ENCODE data around the gene WHAMM. TPM values are rescaled to one million over a fixed set of nuclear protein-coding genes. Genes with fewer than 3 reads are reported as not detected.
"Not testable (repeated sequence)": the region's sequence is repeated elsewhere in the genome, so short reads cannot be mapped to it uniquely, and the experiment has no call there.

The WHAMM gene
- 2.3 and 3.0 TPM in 2 replicates for total RNA-seq (2014; rRNA removed; shearing (Covaris generic))
- polyA plus RNA-seq (2016; fragmentation: Nextera tagmentation; extraction: Ambion mirVana), result 3.4 and 3.6 TPM in 2 replicates

GRCh38 chr15:82809308-82810060 is at the start of gene WHAMM:
WHAMM (plus strand) TSS chr15:82809628; CDS start chr15:82809727, 99 bp downstream.
- WGBS, 2 experiments (ENCODE audit: low coverage in 1 of 2, low lambda C conversion rate in 2 of 2, missing lambda C conversion rate in 2 of 2), result 1% methylated on average over 40 to 57 of the region's 67 CpGs
- H3F3A ChIP-seq (ENCODE audit: insufficient read depth), result peaks cover 29% of the 10 kb centered on the region
- TF ChIP-seq EZH2 (IDR thresholded peaks at IDR 0.05; ENCODE audit: insufficient read depth, poor library complexity, severe bottlenecking), result no peak
- no peak for TF ChIP-seq EZH2phosphoT487 (IDR thresholded peaks at IDR 0.05; ENCODE audit: insufficient read depth, low read depth)
- peak within 1 kb of the TSS; percentile 91 for H3K4me3 ChIP-seq
- peaks cover 13% of the 10 kb centered on the region; the same call in 1 of the 2 replicates for H3K36me3 ChIP-seq (ENCODE audit: low read depth)
- peak within 1 kb of the TSS; percentile 97 for H3K9ac ChIP-seq
- peak within 1 kb of the TSS; percentile 95 for H3K27ac ChIP-seq
- H4K20me1 ChIP-seq (ENCODE audit: insufficient read depth), result no peaks in the 10 kb centered on the region
- peaks cover 45% of the 10 kb centered on the region for H3K79me2 ChIP-seq (ENCODE audit: insufficient read depth)
- H3K4me1 ChIP-seq (ENCODE audit: insufficient read depth), result 0 out of 2 replicates have a peak, but pooled peaks cover 20% of the 10 kb centered on the region
- in situ Hi-C loops (cut with MboI), result no loop called here
- H3K27me3 ChIP-seq (replicated peaks; ENCODE audit: insufficient read depth), result no peaks in the 10 kb centered on the region
- H3K9me3 ChIP-seq (ENCODE audit: low read depth), result no peaks in the 10 kb centered on the region
- DNase-seq, result peak; percentile 99
- H3K9me2 ChIP-seq (ENCODE audit: insufficient read depth), result no peaks in the 10 kb centered on the region
- H2AFZ ChIP-seq, result peak within 1 kb of the TSS; percentile 79
- H3K4me2 ChIP-seq (ENCODE audit: unreplicated experiment), result peak within 1 kb of the TSS; percentile 89

GRCh38 chr15:82763361-82764116 is 45.9 kb upstream of the WHAMM start:
- WGBS, 2 experiments (ENCODE audit: low coverage in 1 of 2, low lambda C conversion rate in 2 of 2, missing lambda C conversion rate in 2 of 2), result 96 to 97% methylated on average over 7 of the region's 7 CpGs
- Histone ChIP-seq H3K4me1 (ENCODE audit: insufficient read depth) (no peaks in the 10 kb centered on the region), H3K79me2 (ENCODE audit: insufficient read depth) (peaks cover 8% of the 10 kb centered on the region; the same call in 1 of the 2 replicates), H3K9me2 (ENCODE audit: insufficient read depth) (no peaks in the 10 kb centered on the region), H2AFZ (no peak overlapping the region), H3F3A (ENCODE audit: insufficient read depth) (no peaks in the 10 kb centered on the region), H3K36me3 (ENCODE audit: low read depth) (no peaks in the 10 kb centered on the region), H3K4me3 (no peak overlapping the region), H3K9me3 (ENCODE audit: low read depth) (no peaks in the 10 kb centered on the region), H3K27me3 (replicated peaks; ENCODE audit: insufficient read depth) (no peaks in the 10 kb centered on the region), H4K20me1 (ENCODE audit: insufficient read depth) (no peaks in the 10 kb centered on the region; the same call in 1 of the 2 replicates), H3K4me2 (ENCODE audit: unreplicated experiment) (no peak overlapping the region), H3K9ac (no peak overlapping the region), H3K27ac (no peak overlapping the region)
- TF ChIP-seq EZH2phosphoT487 (IDR thresholded peaks at IDR 0.05; ENCODE audit: insufficient read depth, low read depth) (no peak), EZH2 (IDR thresholded peaks at IDR 0.05; ENCODE audit: insufficient read depth, poor library complexity, severe bottlenecking) (no peak)
- DNase-seq, result no peak
- in situ Hi-C loops (cut with MboI), result no loop called here

DNA sequence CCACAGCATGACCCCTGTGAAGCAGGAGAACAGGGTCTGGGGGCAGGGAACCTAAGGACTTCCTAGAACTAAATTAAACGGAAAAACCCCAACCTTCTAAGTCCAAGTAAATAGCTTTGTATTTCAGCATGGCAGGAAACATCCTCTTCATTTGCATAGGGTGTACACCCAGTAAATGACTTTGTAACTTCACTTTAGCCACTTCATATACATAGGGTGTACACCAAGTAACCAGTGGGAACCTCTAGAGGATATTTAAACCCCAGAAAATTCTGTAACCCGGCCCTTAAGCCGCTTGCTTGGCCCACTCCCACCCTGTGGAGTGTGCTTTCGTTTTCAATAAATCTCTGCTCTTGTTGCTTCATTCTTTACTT is 45.3 kb upstream of the WHAMM start:
- in situ Hi-C loops (cut with MboI), result no loop called here
- Histone ChIP-seq H3K4me1 (ENCODE audit: insufficient read depth) (no peaks in the 10 kb centered on the region), H3K9me3 (ENCODE audit: low read depth) (no peaks in the 10 kb centered on the region), H3K27ac (no peak overlapping the region), H2AFZ (no peak overlapping the region), H3K9me2 (ENCODE audit: insufficient read depth) (no peaks in the 10 kb centered on the region), H3K9ac (no peak overlapping the region), H4K20me1 (ENCODE audit: insufficient read depth) (no peaks in the 10 kb centered on the region; the same call in 1 of the 2 replicates), H3K27me3 (replicated peaks; ENCODE audit: insufficient read depth) (no peaks in the 10 kb centered on the region), H3K4me2 (ENCODE audit: unreplicated experiment) (no peak overlapping the region), H3K4me3 (no peak overlapping the region), H3K79me2 (ENCODE audit: insufficient read depth) (peaks cover 2% of the 10 kb centered on the region; the same call in 1 of the 2 replicates), H3F3A (ENCODE audit: insufficient read depth) (no peaks in the 10 kb centered on the region), H3K36me3 (ENCODE audit: low read depth) (no peaks in the 10 kb centered on the region)
- WGBS, 2 experiments (ENCODE audit: low coverage in 1 of 2, low lambda C conversion rate in 2 of 2, missing lambda C conversion rate in 2 of 2), result 94 to 98% methylated on average over 4 of the region's 4 CpGs
- TF ChIP-seq EZH2phosphoT487 (IDR thresholded peaks at IDR 0.05; ENCODE audit: insufficient read depth, low read depth) (no peak), EZH2 (IDR thresholded peaks at IDR 0.05; ENCODE audit: insufficient read depth, poor library complexity, severe bottlenecking) (no peak)
- DNase-seq, result no peak

- Histone ChIP-seq H3K27ac (no peak overlapping the region), H3F3A (ENCODE audit: insufficient read depth) (no peaks in the 10 kb centered on the region), H3K4me1 (ENCODE audit: insufficient read depth) (no peaks in the 10 kb centered on the region), H3K9me3 (ENCODE audit: low read depth) (no peaks in the 10 kb centered on the region), H2AFZ (no peak overlapping the region), H3K79me2 (ENCODE audit: insufficient read depth) (no peaks in the 10 kb centered on the region; the same call in 1 of the 2 replicates), H3K36me3 (ENCODE audit: low read depth) (no peaks in the 10 kb centered on the region), H3K27me3 (replicated peaks; ENCODE audit: insufficient read depth) (no peaks in the 10 kb centered on the region), H3K9me2 (ENCODE audit: insufficient read depth) (no peaks in the 10 kb centered on the region), H3K4me2 (ENCODE audit: unreplicated experiment) (no peak overlapping the region), H3K9ac (no peak overlapping the region), H3K4me3 (no peak overlapping the region), H4K20me1 (ENCODE audit: insufficient read depth) (no peaks in the 10 kb centered on the region; the same call in 1 of the 2 replicates)
- in situ Hi-C loops (cut with MboI), result no loop called here
- TF ChIP-seq EZH2 (IDR thresholded peaks at IDR 0.05; ENCODE audit: insufficient read depth, poor library complexity, severe bottlenecking) (no peak), EZH2phosphoT487 (IDR thresholded peaks at IDR 0.05; ENCODE audit: insufficient read depth, low read depth) (no peak)
- WGBS, 2 experiments (ENCODE audit: low coverage in 1 of 2, low lambda C conversion rate in 2 of 2, missing lambda C conversion rate in 2 of 2), result 69 to 78% methylated on average over 9 of the region's 9 CpGs
- no peak for DNase-seq
These were observed 44.7 kb upstream of the WHAMM start for GRCh38 chr15:82764740-82765139.

GRCh38 chr15:82766201-82766600 is 43.2 kb upstream of the WHAMM start:
- in situ Hi-C loops (cut with MboI); H3K9me2 ChIP-seq (ENCODE audit: insufficient read depth): not testable (repeated sequence)

More at GRCh38 chr15:82766201-82766600, 43.2 kb upstream of the WHAMM start:
- 88 to 90% methylated on average over 7 of the region's 7 CpGs for WGBS, 2 experiments (ENCODE audit: low coverage in 1 of 2, low lambda C conversion rate in 2 of 2, missing lambda C conversion rate in 2 of 2)
- H2AFZ ChIP-seq; H3K4me3 ChIP-seq; H3K9me3 ChIP-seq (ENCODE audit: low read depth); H4K20me1 ChIP-seq (ENCODE audit: insufficient read depth); H3K27me3 ChIP-seq (replicated peaks; ENCODE audit: insufficient read depth); H3K36me3 ChIP-seq (ENCODE audit: low read depth); H3F3A ChIP-seq (ENCODE audit: insufficient read depth); H3K79me2 ChIP-seq (ENCODE audit: insufficient read depth); H3K9ac ChIP-seq; H3K4me2 ChIP-seq (ENCODE audit: unreplicated experiment); H3K4me1 ChIP-seq (ENCODE audit: insufficient read depth); DNase-seq; H3K27ac ChIP-seq: not testable (repeated sequence)
